BE2C (cell line): ENCODE measurements around the gene EVX2.
A peak's percentile ranks its signal among the peaks of the same experiment; 100 is the strongest.

ENCODE experiments used
- DNase-seq: peaks from one replicate; pipeline ENCODE4 v3.0.0-alpha.2; 2020
- H3K27me3 ChIP-seq: fragments of 250-450 bp; sonication (Bioruptor Pico); 2 replicates; pipeline ENCODE4 v1.5.1; 2020; ENCODE audit warnings: mild to moderate bottlenecking
- H3K36me3 ChIP-seq: fragments of 250-450 bp; sonication (Bioruptor Pico); 2 replicates; pipeline ENCODE4 v1.5.1; 2020; ENCODE audit warnings: mild to moderate bottlenecking
- H3K4me1 ChIP-seq: fragments of 250-450 bp; sonication (Bioruptor Pico); 2 replicates; pipeline ENCODE4 v1.5.1; 2020
- H3K4me3 ChIP-seq: 2 replicates; pipeline ENCODE4 v1.5.1; 2011; ENCODE audit warnings: low read depth, low read length
- H3K9me3 ChIP-seq: fragments of 250-450 bp; sonication (Bioruptor Pico); 2 replicates; pipeline ENCODE4 v1.5.1; 2020
- CTCF ChIP-seq: IDR thresholded peaks from 2 replicates; pipeline ENCODE4 v1.5.1; 2012; ENCODE audit warnings: mild to moderate bottlenecking, low read depth, low read length

The EVX2 gene

GRCh38 chr2:176101216-176101830 is 17.6 kb upstream of the EVX2 start:
- Histone ChIP-seq H3K27me3 (peaks cover 97% of the 10 kb centered on the region), H3K4me3 (no peak overlapping the region), H3K4me1 (no peaks in the 10 kb centered on the region), H3K9me3 (no peaks in the 10 kb centered on the region), H3K36me3 (no peaks in the 10 kb centered on the region)
- no peak for DNase-seq
- TF ChIP-seq CTCF = no peak

GRCh38 chr2:176100547-176101140 is 16.9 kb upstream of the EVX2 start:
- DNase-seq = no peak
- Histone ChIP-seq H3K27me3 (peaks cover 96% of the 10 kb centered on the region), H3K9me3 (no peaks in the 10 kb centered on the region), H3K36me3 (no peaks in the 10 kb centered on the region), H3K4me3 (no peak overlapping the region), H3K4me1 (no peaks in the 10 kb centered on the region)
- TF ChIP-seq CTCF = no peak

GRCh38 chr2:176099728-176100546 is 16.2 kb upstream of the EVX2 start, which contains the start of gene HOXD12:
Gene HOXD12, plus strand, starts transcription at chr2:176099795. Its CDS starts 7 bp downstream, at chr2:176099802.
- TF ChIP-seq CTCF = no peak
- peaks cover 96% of the 10 kb centered on the region for H3K27me3 ChIP-seq
- H3K4me3 ChIP-seq = peak within 1 kb of the TSS; percentile 52
- no peak for DNase-seq
- H3K4me1 ChIP-seq = peaks cover 2% of the 10 kb centered on the region; the same call in 1 of the 2 replicates
- H3K9me3 ChIP-seq = no peaks in the 10 kb centered on the region
- H3K36me3 ChIP-seq = no peaks in the 10 kb centered on the region

- Histone ChIP-seq H3K27me3 (peaks cover 96% of the 10 kb centered on the region), H3K36me3 (no peaks in the 10 kb centered on the region), H3K4me1 (peaks cover 3% of the 10 kb centered on the region; the same call in 1 of the 2 replicates), H3K9me3 (no peaks in the 10 kb centered on the region), H3K4me3 (peak overlapping the region; percentile 26)
- DNase-seq = no peak
- no peak for TF ChIP-seq CTCF
Observed at GRCh38 chr2:176099159-176099727, 15.5 kb upstream of the EVX2 start.

GRCh38 chr2:176098366-176099158 is 14.8 kb upstream of the EVX2 start:
- Histone ChIP-seq H3K9me3 (no peaks in the 10 kb centered on the region), H3K36me3 (no peaks in the 10 kb centered on the region), H3K4me1 (peaks cover 3% of the 10 kb centered on the region; the same call in 1 of the 2 replicates), H3K27me3 (peaks cover 97% of the 10 kb centered on the region), H3K4me3 (peak overlapping the region; percentile 52)
- TF ChIP-seq CTCF = no peak
- no peak for DNase-seq
